ENCODE measurements around the gene TUBGCP2.

TUBGCP2 gene

DNA sequence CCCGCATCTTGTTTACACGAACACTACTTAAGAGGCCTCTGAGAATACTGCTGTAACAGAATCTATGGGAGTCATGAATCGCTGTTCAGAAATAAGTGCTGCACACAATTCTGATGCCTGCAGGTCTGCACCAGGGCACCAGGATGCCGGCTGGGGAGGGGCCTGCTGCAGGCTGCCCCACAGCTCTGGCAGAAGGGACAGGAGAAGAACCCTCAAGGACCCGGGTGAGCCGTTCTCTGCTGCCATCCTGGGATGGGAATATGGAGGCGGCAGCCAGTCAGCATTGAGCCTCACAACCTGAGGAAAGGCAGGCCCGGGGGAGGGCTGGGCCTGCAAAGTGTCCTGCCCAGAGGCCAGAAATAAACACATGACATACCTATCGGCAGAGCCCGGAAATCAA lies 11.2 kb downstream of the TUBGCP2 start:
- DNase-seq: no peak

DNA sequence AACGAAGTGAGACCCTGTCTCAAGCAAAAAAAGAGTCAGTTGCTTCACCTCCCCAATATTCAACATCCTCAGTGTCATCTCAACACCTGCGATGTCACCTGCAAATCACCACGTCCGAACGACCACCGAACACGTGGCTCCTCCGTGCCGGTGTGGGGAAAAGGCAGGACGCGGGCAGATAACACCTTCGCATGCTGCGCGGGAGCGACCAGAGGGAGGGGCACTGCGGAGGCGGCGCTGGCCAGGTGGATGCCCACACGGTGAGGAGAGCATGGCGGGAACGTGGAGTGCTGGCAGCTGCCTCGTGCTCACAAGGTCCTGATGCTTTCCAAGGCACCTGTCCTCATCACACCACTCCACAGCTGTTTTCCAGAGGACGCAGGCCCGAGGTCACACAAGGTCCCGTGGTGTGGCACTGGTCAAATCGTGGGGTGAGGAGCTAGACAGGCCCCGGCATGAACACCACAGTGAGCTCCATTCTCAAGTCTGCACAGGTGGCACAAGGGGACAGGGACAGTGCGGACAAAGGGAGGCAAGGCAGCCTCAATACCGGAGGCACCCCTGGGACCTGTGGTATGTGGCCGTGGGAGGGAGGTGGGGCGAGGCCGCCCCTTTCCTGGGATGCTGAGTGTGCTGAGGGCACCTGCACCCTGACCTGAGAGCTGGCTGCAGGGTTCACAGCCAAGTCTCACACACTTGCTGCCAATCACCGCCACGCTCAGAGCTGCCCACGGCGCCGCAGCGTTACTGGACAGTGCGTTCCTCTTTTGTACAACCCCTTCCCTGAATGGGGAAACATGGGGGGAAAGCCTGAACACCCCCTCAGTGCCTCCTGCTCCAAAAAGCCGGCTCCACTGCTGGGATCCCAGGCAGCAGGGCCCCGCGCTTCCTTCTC lies 13.0 kb downstream of the TUBGCP2 start:
- no peak for DNase-seq

DNA sequence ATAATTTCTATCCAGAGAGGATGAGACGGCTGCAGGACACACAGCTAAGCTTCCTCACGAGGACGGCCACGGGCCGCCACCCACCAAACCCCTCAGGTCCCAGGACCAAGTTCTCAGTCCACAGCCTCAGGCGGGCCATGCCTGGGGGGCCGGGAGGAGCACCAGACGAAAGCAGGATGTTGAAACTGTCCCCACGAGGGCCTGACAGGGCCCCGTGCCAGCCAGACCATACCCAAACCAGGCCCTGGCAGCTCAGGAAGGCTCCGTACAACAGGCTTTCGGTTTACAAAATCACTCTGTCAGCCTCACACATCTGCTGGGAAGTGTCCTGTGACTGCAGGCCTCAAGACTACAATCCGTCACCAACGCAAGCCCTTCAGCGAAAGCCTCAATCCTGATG lies 14.5 kb downstream of the TUBGCP2 start:
- no peak for DNase-seq

DNA sequence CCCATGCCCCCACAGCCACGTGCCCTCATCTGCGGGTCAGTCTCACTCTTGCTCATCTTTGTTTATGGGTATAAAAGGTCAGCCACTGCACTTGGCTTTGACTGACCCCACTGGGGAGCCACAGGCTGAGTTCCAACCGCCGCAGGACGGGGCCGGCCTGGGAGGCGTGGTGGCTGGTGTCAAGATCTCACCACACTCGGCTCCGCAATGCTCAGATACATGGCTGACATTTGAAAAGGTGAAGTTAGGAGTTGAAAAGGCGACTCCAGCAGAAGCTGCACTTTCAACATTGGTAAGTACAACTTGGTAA lies 14.9 kb downstream of the TUBGCP2 start:
- no peak for DNase-seq

DNA sequence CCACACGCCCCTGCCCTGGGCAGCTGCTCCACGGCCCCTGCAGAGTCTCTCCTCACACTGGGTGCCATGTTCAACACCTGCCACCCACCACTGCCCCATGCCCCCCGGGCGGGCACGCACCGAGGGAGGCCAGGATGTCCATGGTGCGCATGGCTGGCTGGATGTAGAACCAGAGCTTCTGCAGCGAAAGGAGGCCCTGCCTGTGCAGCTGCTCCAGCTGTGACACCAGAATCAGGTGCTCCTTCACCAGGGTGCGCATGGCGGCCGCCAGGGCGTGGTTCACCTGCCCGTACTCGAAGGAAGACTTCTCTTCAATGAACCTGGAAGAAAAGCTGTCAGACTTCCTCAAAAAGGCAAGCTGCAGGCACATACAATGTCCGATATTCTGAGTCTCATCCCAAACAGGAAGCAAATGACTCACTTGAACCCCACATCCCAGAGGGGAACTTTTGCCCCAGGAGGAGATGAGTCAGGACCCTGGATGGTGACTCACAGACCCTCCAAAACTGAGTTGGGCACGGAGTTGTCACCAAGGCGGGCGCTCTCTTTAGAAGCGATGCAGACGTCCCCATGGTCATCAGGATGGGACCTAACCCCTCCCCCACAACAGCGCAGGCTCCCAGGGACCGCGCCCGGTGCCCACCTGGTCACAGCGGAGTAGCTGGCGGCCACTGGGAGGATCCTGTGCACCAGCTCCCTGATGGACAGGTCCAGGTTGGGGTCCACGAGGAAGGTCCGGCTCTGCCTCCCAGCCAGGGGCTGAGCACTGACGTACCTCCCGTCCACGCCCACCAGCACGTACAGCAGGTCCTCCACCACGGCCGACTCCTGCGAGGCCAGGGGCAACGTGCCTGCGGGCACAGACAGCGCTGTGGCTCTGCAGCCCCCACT lies 15.5 kb downstream of the TUBGCP2 start:
- DNase-seq: no peak

DNA sequence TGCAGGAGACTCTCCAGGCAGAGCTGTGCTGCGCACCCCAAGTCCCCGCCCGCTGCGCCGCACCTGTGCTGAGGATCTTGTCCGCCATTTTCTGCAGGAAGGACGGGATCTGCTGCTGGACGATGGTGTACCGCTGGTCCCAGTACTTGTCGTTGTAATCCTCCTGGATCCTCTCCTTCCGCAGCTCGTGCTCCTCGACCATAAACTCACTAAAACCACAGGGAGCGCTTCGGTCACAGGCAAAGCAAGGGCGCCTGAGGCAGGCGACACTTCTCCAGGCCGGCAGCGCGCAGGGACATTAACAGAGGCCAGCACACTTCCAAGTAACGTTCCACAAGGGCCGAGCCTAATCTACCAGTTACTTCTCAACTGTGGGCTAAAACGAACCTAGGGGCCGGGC lies 18.9 kb downstream of the TUBGCP2 start:
- no peak for DNase-seq

DNA sequence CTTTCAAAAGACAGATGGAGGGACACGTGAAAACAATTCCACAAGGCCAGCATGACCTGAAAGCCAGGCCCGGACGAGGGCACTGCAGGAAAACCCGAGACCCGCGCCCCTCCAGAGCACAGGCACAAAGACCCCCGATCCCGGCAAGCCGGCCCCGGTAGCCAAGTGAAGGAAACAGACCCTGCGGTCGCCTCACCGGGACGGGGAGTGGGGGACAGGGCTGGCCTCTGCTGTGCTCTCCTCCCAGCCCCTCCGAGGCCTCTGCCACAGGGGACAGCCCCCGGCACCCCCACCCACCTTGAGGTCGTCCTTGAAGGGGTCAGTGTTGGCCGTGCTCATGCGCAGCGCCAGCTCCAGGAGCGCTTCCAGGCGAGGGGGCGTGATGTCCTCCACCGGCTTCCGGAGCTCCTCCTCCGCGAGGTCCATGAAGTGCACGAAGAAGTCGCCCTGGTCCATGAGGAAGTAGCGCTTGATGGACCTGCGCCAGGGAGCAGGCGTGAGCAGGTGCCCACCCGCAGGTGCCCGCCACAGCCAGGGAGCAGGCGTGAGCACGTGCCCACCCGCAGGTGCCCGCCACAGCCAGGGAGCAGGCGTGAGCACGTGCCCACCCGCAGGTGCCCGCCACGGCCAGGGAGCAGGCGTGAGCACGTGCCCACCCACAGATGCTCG lies 20.7 kb downstream of the TUBGCP2 start:
- no peak for DNase-seq

DNA sequence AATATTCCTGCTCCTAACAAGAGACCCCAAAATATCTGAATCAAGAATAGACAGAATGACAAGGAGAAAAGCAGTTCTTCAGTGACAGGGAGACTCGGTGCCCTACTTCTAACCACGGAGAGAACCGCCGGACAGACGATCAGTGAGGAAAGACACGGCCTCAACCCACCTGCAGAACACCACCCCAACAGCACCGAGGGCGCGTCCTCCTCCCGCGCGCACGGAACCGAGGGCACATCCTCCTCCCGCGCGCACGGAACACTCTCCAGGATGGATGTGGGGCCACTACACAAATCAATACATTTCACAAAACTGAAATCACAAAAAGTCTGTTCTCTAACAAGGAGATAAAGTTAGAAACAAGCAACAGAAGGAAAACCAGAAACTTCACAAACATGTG lies 22.3 kb downstream of the TUBGCP2 start:
- DNase-seq: no peak

DNA sequence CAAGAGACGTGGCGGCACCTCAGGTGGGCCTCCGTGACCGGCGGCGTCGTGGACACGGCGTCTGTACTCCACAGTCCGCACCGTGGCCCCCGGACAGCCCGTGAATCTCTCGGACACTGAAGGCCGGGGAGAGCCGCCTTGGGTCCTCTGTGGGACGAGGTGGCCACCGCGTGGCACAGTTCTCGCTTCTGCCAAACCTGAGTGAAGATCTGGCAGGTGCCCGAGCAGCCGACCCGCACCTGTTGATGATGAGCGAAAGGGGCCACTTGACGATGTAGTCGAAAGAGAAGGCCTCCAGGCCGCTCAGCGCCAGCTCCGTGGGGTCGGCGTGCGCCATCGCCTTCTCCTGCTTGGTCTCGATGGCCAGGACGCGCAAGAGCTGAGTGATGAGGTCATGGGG lies 23.5 kb downstream of the TUBGCP2 start:
- no peak for DNase-seq

DNA sequence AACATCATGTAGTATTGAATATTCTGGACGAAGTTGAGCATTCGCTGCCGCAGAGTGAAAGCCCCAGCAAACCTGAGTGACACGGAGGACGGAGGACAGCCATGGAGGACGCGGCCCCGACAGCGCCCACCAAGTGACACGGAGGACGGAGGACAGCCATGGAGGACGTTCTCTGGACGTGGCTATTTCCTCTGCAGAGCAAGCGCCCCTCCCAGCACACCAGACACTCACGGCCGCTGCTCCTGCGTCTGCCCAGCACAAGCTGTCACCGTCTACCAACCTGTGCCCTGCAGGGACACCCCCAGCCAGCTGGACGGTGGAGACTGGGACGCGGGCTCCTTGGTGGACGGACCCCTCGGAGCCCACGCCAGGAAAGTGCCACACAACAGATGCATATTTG lies 24.7 kb downstream of the TUBGCP2 start:
- no peak for DNase-seq

DNA sequence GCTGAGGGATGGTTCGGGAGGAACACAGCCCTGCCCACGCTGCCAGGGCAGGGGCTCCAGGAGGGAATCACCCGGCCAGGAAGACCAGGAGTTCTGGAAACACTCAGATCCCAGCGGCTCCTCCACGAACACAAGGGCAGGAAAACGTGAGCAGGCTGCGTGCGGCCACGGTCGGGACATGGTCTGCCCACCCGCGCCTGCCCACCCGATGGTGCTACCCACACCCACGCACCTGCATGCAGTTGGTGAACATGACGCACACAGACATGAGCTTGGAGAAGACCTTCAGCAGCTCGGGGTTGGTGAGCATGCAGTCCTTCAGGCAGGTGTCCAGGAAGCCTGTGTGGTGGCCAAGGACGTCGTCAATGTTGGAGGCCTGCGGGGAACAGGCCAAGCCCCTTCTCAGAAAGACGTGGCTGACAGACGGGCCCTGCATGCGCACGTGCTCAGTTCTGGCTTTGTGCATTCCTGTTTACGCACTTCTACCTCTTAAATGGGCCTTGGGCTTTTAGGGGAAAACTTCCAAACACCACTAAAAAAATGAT lies 25.8 kb downstream of the TUBGCP2 start:
- DNase-seq: no peak

DNA sequence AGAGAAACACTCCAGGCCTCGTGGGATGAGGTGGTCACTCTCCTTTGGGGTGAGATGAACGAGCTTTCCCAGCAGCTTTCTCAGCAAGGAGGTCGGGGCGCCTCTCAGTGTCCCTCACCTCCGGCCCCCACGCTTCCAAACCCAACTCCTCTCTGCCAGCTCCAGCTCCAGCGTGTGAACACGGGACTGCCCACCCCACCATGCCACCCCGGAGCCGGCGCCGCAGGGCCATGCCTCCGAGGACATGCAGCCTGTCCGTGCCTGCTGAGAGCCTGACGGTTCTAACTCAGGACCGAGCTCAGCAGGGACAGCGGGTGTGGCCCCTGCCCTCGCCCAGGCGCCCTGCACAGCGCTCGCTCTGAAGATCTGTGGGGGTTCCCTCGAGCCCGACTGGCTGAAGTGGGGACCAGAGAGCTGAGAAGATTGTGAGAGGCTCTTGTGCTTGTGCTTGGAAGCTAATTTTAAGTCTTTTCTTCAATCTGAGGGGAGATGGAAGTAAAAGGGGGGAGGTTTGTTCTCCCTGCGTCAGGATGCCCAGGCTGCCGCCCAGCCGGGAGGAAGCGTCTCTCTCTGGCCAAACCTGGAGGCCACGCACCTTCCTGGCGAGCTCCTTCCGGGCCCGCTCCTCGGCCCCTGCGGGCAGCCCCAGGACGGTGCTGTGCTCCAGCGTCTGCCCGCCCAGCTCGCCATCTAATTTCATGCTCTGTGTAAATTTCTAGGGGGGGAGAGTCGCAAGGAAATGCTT lies 26.9 kb downstream of the TUBGCP2 start:
- DNase-seq: no peak

DNA sequence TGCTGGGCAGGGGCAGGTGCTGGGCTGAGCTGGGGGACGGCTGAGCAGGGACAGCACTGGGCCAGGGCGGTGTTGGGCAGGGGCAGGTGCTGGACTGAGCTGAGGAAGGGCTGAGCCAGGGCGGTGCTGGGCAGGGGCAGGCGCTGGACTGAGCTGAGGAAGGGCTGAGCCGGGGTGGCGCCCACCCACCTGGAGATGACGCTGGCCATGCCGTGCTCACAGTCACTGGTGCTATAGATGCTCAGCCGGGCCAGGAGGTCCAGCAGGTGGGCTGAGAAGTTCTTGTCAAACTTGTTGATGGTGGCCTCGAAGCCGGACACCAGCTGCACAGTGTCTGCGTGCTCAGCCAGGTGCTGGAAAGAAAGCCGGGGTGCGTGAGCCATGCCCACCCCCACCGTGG lies 27.6 kb downstream of the TUBGCP2 start:
- DNase-seq: no peak

DNA sequence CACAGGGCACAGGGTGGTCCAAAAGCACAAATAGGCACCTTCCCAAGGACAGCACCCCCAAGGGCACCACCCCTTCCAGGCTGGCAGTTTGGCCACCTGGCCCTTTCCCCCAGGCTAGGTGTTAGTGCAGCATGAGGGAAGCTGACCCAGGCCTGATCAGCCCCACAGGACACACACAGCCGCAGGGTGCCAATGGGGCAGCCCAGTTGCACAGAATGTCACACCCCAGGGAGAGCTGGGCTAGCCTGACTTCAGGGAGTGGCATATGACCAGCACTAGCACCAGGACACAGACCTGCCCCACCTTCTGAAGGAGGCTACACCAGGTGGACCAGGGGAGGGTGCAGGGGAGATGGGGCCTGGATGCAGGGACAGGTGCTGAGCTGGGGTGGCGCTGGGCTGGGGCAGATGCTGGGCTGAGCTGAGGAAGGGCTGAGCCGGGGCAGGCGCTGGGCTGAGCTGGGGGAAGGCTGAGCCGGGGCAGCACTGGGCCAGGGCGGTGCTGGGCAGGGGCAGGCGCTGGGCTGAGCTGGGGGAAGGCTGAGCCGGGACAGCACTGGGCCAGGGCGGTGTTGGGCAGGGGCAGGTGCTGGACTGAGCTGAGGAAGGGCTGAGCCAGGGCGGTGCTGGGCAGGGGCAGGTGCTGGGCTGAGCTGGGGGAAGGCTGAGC lies 28.1 kb downstream of the TUBGCP2 start:
- DNase-seq: no peak

DNA sequence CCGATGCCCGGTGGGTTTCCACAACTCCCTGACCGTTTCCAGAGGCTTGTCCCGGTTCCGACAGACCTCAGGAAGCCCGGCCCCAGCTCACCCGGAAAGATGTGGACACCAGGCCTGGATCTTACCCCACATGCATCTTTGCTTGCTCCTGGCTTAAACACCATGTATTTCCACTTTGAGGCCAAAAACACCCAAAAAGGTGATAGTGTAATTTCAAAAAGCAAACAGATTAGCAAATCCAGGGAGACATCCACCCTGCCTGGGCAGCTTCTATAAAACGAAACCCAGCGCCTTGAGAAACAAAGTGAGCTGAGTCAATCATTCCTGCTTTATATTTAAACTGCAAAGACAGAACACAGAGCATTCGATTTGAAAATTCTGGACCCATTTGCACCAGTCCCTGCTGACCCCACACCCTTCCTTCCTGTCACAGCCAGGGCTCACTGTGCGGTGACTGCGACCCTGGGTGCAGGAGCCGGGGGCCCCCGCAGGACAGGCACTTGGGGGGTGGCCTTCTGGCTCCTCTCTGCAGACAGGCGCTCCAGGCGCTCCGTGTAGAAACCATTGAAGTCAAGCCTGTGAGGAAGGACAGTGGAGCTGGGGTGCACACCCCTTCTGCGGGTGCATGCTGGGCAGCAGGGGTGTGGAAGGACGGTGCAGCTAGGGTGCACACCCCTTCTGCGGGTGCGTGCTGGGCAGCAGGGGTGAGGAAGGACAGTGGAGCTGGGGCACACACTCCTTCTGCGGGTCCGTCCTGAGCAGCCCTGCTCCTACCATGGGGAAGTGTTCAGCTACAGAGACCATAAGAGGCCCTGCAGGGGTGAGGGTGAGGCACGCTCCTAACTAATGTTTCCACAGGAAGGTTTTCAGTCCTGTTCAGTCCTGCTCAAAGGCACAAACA lies 29.1 kb downstream of the TUBGCP2 start:
- DNase-seq: no peak

DNA sequence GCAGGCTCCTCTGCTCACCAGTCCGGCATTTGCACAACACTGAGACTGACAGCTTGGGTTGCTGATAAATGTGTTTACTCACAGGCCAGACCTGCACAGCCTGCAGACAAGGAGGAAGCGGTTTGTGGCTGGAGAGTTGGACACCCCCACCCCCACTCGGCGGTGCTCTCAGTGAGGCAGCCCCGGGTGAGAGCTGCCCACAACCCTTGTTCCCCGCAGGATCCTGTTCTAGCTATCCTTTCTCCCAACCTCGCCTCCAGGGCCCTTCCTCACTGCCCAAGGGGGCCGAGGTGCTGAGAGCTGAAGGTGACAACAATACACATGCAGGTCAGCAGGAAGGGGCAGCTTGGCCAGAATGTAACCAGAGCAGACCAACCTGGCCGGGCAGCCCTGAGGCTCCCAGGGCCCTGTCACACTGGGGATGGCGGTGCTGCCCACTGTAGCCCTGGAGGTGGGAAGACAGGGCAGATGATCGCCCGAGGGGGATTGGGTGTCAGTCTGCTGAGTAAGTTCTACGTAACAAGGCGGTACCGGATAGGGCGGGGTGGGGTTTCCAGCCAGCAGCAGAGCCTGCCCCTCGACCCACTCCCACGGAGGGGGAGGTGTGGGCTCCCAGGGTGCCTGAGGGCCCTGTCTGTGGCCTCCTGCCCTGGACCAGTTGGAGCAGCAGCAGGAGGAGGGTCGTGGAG lies 30.0 kb downstream of the TUBGCP2 start:
- DNase-seq: no peak

DNA sequence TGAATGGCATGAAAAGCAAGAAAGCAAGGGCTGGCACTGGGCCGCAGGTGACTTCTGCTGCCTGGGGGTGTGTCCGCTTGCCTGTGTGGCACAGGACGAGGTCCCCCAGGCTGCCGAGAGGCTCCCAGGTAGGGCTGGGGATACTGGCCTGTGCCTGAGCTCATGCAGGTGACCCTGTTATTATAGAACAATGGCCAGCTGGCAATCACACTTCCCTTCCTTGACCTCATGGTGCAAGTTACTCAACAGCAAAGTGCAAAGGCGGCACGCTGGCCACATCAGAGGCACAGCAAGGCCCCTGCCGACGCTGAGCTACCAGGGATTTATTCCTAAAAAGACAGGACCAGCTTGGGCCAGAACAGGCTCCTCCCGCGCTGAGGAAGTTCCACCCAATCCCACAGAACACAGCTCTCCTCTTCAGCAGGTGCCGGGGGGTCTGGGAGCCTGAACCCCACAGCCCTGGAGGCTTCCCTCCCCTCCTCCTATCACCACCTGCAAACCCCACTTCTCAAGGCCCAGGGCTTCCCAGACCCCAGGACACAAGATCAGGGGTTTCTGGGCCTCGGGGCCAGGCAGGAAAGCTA lies 30.6 kb downstream of the TUBGCP2 start:
- DNase-seq: no peak

DNA sequence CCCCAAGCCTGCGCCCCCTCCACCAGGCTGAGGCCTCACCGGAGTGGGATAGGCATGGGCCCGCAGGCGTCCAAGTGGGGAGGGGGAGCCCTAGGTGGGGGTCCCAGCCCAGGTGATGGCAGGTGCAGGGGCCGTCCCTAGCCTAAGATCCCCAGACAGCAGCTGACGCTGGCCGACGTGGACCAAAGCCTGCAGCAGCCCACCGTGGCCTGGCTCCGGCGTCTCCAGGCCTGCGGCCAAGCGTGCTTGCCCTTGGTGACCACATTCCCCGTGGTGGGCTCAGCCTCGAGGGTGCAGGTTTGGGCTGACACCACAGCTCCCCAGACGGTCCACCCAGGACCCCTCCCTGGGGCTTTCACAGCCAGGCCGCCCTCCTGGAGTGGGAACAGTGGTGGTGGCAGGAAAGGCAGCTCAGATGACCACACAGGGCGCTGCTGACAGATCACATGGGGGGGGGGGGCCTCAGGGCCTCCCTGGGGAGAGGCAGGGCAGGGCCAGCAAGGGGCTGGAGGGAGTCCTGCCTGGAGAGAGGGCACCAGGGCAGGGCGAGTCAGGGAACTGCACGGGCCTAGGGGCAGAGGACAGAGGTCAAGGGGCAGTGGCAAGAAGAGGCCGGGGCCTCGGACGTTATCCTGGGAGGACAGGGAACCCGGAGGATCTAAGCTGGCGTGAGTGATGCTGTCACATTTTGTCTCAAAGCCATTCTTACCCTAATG lies 31.2 kb downstream of the TUBGCP2 start:
- no peak for DNase-seq

Data from NCI-H524 treated with DMSO at 0.1 percent for 48 hours (cell line).